GM10266 (cell line): ENCODE results near the gene NME1.
A peak's percentile ranks its signal among the peaks of the same experiment; 100 is the strongest.
"Not testable (repeated sequence)": the region's sequence is repeated elsewhere in the genome, so short reads cannot be mapped to it uniquely, and the experiment has no call there.

Source experiments
- DNase-seq: peaks from one replicate; pipeline ENCODE4 v3.0.0; 2012; ENCODE audit errors: extremely low spot score
- TF ChIP-seq, protein P1 (sequence below): IDR thresholded peaks from 2 replicates; pipeline ENCODE4 v1.5.1; 2012; ENCODE audit warnings: mild to moderate bottlenecking, low read depth; ENCODE audit not compliant: control insufficient read depth, insufficient read depth; ENCODE audit errors: missing control alignments

Gene NME1

DNA sequence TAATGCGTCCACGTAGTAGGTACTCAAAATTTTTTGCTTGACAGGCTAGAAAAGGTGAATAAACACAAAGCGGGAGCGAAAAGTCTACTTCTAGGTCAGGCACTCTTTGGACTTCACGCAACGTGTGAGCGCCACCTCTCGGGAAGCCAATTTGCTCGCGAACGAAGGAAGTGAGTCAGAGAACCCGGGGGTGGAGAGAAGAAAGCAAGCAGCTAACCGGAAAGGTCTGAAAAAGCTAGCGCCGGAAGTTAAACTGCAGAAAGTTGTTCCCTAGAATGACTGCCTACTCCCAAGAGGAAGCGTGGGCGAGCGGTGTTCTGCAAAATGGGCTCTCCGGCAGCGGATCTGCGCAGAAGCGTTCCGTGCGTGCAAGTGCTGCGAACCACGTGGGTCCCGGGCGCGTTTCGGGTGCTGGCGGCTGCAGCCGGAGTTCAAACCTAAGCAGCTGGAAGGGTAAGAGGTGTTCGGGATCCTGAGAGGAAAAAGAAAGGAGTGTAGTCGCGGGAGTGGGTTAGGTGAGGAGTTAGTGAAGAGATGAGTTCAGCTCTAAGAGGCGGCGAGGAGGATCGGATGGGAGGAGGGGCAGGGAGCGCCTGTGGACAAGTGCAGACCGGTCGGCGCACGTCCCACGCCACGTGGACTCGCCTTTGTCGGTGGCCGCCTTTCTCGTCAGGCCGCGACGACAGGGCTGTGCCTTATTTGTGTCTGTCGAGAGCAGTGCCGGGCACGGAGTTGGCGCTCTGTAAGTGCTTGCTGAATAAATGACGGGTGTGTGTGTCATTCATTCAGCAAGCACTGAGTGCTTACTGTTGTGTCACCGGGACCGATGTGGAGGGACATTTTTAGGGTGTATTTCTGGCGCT, at the start of gene NME1:
TSS of gene NME1 (plus strand) at position 350 of the 863 bp plus-strand sequence. CDS start 2,096 bp downstream, outside the sequence.
- TF ChIP-seq, protein P1, sequence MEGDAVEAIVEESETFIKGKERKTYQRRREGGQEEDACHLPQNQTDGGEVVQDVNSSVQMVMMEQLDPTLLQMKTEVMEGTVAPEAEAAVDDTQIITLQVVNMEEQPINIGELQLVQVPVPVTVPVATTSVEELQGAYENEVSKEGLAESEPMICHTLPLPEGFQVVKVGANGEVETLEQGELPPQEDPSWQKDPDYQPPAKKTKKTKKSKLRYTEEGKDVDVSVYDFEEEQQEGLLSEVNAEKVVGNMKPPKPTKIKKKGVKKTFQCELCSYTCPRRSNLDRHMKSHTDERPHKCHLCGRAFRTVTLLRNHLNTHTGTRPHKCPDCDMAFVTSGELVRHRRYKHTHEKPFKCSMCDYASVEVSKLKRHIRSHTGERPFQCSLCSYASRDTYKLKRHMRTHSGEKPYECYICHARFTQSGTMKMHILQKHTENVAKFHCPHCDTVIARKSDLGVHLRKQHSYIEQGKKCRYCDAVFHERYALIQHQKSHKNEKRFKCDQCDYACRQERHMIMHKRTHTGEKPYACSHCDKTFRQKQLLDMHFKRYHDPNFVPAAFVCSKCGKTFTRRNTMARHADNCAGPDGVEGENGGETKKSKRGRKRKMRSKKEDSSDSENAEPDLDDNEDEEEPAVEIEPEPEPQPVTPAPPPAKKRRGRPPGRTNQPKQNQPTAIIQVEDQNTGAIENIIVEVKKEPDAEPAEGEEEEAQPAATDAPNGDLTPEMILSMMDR = peak; percentile 87
- DNase-seq = peak; percentile 91

DNA sequence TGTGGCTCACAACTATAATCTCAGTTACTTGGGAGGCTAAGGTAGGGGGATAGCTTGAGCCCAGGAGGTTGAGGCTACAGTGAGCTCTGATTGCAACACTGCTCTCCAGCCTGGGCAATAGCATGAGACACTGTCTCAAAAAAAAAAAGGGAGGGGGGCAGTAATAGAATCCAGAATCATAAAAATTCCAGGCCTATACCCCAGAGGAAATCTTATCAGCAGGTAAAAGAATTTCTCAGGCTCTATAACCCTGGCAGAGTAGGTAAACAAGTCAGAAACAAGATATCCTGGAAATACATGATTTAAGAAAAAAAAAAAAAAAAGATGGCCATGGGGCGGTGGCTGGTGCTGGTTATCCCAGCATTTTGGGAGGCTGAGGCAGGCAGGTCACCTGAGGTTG, 45.6 kb upstream of the NME1 start:
- no peak for DNase-seq
- TF ChIP-seq, protein P1 = no peak

DNA sequence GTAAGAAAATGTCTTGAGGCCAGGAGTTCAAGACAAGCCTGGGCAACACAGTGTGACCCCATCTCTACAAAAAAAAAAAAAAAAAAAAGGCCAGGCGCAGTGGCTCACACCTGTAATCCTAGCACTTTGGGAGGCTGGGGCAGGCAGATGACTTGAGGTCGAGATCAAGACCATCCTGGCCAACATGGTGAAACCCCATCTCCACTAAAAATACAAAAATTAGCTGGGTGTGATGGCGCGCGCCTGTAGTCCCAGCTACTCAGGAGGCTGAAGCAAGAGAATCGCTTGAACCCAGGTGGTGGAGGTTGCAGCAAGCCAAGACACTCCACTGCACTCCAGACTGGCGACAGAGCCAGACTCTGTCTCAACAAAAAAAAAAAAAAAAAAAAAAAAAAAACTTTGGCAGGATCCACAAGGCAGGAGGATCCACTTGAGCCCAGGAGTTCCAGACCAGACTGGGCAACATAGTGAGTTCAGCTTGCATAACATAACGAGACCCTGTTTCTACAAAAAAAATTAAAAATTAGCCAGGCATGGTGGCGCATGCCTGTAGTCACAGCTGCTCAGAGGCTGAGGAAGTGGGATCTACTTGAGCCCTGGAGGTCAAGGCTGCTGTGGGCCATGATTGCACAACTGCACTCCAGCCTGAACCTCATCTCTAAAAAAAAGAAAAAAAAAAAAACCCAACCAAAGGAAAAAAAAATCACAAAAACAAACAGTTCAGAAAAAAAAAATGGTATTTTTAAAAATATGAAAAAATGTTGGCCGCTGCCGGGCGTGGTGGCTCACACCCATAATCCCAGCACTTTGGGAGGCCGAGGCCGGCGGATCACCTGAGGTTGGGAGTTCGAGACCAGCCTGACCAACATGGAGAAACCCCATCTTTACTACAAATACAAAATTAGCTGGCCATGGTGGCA, 40.8 kb upstream of the NME1 start:
- not testable (repeated sequence) for DNase-seq

DNA sequence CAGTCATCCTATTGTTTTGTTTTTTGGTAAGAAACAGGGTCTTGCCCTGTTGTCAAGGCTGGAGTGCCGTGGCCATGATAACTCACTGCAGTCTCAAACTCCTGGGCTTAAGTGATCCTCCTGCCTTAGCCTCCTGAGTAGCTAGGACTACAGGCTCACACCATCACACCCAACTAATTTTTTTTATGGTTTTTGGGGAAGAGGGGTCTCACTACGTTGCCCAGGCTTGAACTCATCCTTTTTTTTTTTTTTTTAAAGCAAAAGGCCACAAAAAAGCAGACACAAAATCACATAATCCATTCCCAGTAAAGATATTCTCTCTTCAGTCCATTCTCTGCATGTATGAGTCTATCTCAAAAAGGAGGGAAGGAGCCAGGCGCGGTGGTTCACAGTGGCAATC, 38.2 kb upstream of the NME1 start:
- TF ChIP-seq, protein P1 = no peak
- no peak for DNase-seq

DNA sequence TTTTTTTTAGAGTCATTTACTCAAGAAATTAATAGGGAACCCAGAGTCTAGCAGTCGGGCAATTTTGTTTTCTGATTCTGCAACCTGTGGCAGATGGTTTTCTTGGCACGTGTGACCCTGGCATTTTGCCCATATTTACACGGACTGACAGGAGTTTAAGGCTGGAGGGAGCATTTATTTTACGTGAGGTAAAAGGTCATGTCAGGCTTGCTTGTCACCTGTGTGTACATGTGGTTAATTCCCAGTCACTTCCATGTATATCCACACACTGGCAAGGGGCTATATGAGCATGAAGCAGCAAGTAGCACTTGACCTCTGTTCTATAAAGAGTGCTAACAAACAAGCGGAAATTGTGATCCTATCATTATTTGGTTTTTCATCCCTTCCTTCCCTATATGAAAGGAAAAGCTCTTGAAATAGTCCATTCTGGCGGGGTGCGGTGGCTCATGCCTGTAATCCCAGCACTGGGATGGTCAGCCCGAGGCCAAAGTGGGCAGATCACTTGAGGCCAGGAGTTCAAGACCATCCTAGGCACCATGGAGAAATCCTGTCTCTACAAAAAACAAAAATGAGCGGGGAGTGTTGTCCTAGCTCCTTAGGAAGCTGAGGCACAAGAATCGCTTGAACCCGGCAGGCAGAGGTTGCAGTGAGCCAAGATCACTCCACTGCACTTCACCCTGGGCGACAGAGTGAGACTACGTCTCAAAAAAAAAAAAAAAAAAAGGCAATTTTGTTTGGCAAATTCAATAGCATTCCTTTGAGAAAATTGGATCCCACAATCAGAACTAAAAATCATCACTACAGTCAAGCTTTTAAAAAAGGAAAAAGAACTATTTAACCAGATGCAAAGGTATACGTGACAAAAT, 34.8 kb upstream of the NME1 start:
- DNase-seq = no peak
- TF ChIP-seq, protein P1 = no peak

DNA sequence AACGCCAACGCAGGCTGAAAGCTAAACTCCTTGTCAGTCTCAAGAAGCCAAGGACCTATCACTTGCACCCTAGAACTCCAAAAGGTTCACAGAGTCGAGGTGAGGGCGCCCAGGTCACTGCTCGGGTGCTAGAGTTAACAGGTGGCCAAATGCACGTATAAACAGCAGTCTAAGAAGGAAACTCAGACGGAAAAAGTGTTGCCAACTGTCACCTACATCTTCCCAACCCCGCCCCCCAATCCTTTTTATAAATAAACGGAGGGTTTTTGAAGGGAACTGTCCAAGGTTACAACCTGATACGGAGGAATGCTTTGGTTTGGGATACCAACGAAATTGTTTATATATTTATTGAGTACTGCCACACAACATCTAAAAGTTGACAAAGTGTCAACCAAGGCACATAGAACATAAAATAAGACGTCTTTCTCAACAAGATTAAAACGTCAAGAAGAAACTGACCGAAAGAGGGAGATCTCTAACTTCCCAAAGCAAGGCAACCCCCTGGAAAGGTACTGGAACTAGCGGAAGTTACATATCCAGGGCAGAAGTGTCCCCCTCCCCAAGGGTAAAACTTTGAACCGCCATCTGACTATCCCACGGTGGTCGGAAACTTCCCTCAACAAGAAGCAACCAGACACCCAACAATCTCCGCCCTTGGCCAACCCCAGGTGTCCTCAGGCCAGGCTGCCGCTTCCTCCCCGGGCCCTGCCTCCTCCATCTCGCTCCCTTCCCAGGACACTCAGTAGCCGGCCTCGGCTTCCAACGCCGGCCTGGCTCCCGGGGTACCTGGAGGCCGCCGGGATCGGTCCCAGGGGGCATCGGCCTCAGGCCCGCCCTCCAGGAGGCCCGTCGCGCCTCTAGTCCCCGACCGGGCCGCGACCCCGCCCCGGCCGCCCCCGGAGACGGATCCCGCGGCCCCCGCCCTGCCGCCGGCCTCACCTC, 33.7 kb upstream of the NME1 start:
- TF ChIP-seq, protein P1 = no peak
- DNase-seq = peak; percentile 64
